Cardiac muscle cell (in vitro differentiated cells and primary cell): ENCODE measurements around the gene SEMA5A. TPM values are rescaled to one million over a fixed set of nuclear protein-coding genes. Genes with fewer than 3 reads are reported as not detected.

Experiments
- DNase-seq, 2 donors: peaks; one replicate each; pipeline versions ENCODE4 v3.0.0 to v3.0.0-alpha.2; 2010 to 2017; ENCODE audit warnings: low read depth in 1 of 2, low spot score in 1 of 2
- H3K27ac ChIP-seq: fragments of 200-600 bp; sonication (generic); 2 replicates; pipeline ENCODE4 v1.5.1; 2016
- H3K27me3 ChIP-seq: fragments of 200-600 bp; sonication (generic); 2 replicates; pipeline ENCODE4 v1.6.0; 2016; ENCODE audit warnings: control low read depth
- H3K36me3 ChIP-seq: fragments of 200-600 bp; sonication (generic); 2 replicates; pipeline ENCODE4 v1.5.1; 2016; ENCODE audit warnings: control low read depth
- H3K4me1 ChIP-seq: fragments of 200-600 bp; sonication (generic); 2 replicates; pipeline ENCODE4 v1.8.1; 2017; ENCODE audit warnings: low read depth, mild to moderate bottlenecking, mixed run types
- H3K4me3 ChIP-seq: fragments of 200-600 bp; sonication (generic); 2 replicates; pipeline ENCODE4 v1.5.1; 2016; ENCODE audit warnings: mild to moderate bottlenecking
- H3K9me3 ChIP-seq: fragments of 200-600 bp; sonication (generic); 2 replicates; pipeline ENCODE4 v1.5.1; 2017; ENCODE audit warnings: low read depth, mild to moderate bottlenecking, control low read depth
- CTCF ChIP-seq: IDR thresholded peaks from 2 replicates; pipeline ENCODE4 v1.5.1; 2012; ENCODE audit warnings: low read depth, mild to moderate bottlenecking, low read length
- polyA plus RNA-seq: library from polyadenylated mRNA; unstranded; fragments of >200 nt; fragmentation: Nextera tagmentation; extraction: Ambion mirVana; gene quantifications from 2 replicates; pipeline ENCODE4 v1.2.1, GENCODE V29; 2016
- total RNA-seq: library from RNA; depleted of rRNA; stranded (reverse); fragments of >200 nt; gene quantifications from 2 replicates; pipeline ENCODE4 v1.2.3, GENCODE V29; 2016

The SEMA5A gene
- total and polyA plus RNA-seq, 2 experiments from 2014 or later: 15.7 to 16.6 TPM

- H3K4me3 ChIP-seq: no peak overlapping the region
- H3K4me1 ChIP-seq: peaks cover 7% of the 10 kb centered on the region
- H3K36me3 ChIP-seq: no peaks in the 10 kb centered on the region
- no peak for TF ChIP-seq CTCF
- DNase-seq: no peak
- no peaks in the 10 kb centered on the region for H3K27me3 ChIP-seq
- no peaks in the 10 kb centered on the region for H3K9me3 ChIP-seq
- no peak overlapping the region for H3K27ac ChIP-seq
Observed at GRCh38 chr5:9467199-9468059, 78.4 kb downstream of the SEMA5A start.

GRCh38 chr5:9466697-9467096 is 79.2 kb downstream of the SEMA5A start:
- TF ChIP-seq CTCF: no peak
- no peaks in the 10 kb centered on the region for H3K36me3 ChIP-seq
- no peak overlapping the region for H3K27ac ChIP-seq
- H3K4me1 ChIP-seq: peaks cover 7% of the 10 kb centered on the region
- no peaks in the 10 kb centered on the region for H3K9me3 ChIP-seq
- no peaks in the 10 kb centered on the region for H3K27me3 ChIP-seq
- H3K4me3 ChIP-seq: no peak overlapping the region
- peak in 1 of 2 donors; percentile 5 for DNase-seq

GRCh38 chr5:9464478-9464877 is 81.4 kb downstream of the SEMA5A start:
- no peak overlapping the region for H3K4me3 ChIP-seq
- no peak for TF ChIP-seq CTCF
- no peak for DNase-seq
- H3K4me1 ChIP-seq: peaks cover 7% of the 10 kb centered on the region
- H3K36me3 ChIP-seq: no peaks in the 10 kb centered on the region
- no peaks in the 10 kb centered on the region for H3K27me3 ChIP-seq
- H3K9me3 ChIP-seq: no peaks in the 10 kb centered on the region
- H3K27ac ChIP-seq: no peak overlapping the region

- Histone ChIP-seq H3K4me3 (no peak overlapping the region), H3K4me1 (peaks cover 7% of the 10 kb centered on the region), H3K27me3 (no peaks in the 10 kb centered on the region), H3K27ac (no peak overlapping the region), H3K9me3 (no peaks in the 10 kb centered on the region), H3K36me3 (no peaks in the 10 kb centered on the region)
- TF ChIP-seq CTCF: no peak
- DNase-seq: no peak
Observed at GRCh38 chr5:9462109-9462508, 83.8 kb downstream of the SEMA5A start.

GRCh38 chr5:9460885-9461645 is 84.8 kb downstream of the SEMA5A start:
- H3K27me3 ChIP-seq: no peaks in the 10 kb centered on the region
- no peak overlapping the region for H3K27ac ChIP-seq
- no peak overlapping the region for H3K4me3 ChIP-seq
- H3K36me3 ChIP-seq: no peaks in the 10 kb centered on the region
- H3K4me1 ChIP-seq: peaks cover 10% of the 10 kb centered on the region
- H3K9me3 ChIP-seq: no peaks in the 10 kb centered on the region
- no peak for TF ChIP-seq CTCF
- DNase-seq: no peak
